Fibroblast of the aortic adventitia (primary cell): ENCODE data around the gene NDUFA11. TPM values are rescaled to one million over a fixed set of nuclear protein-coding genes. Genes with fewer than 3 reads are reported as not detected.
A peak's percentile ranks its signal among the peaks of the same experiment; 100 is the strongest.

ENCODE experiments used
- DNase-seq: peaks from one replicate; pipeline ENCODE4 v3.0.0-alpha.2; 2010; ENCODE audit warnings: low read depth
- H3K4me3 ChIP-seq: 2 replicates; pipeline ENCODE4 v1.5.1; 2011; ENCODE audit warnings: low read depth, mild to moderate bottlenecking, control low read depth, low read length, moderate library complexity
- CTCF ChIP-seq: IDR thresholded peaks from 2 replicates; pipeline ENCODE4 v1.5.1; 2011; ENCODE audit warnings: mild to moderate bottlenecking, low read length, control low read depth, inconsistent platforms; ENCODE audit not compliant: insufficient read depth
- total RNA-seq: library from RNA; depleted of rRNA; stranded (reverse); fragments of >200 nt; gene quantifications from 2 replicates; pipeline ENCODE4 v1.2.3, GENCODE V29; 2012; ENCODE audit warnings: low replicate concordance

NDUFA11 gene
- total RNA-seq, 1 donor: 261 TPM

GRCh38 chr19:5926641-5927440, 23.3 kb upstream of the NDUFA11 start:
- no peak overlapping the region for H3K4me3 ChIP-seq
- DNase-seq: peak; percentile 88
- no peak for TF ChIP-seq CTCF

DNA sequence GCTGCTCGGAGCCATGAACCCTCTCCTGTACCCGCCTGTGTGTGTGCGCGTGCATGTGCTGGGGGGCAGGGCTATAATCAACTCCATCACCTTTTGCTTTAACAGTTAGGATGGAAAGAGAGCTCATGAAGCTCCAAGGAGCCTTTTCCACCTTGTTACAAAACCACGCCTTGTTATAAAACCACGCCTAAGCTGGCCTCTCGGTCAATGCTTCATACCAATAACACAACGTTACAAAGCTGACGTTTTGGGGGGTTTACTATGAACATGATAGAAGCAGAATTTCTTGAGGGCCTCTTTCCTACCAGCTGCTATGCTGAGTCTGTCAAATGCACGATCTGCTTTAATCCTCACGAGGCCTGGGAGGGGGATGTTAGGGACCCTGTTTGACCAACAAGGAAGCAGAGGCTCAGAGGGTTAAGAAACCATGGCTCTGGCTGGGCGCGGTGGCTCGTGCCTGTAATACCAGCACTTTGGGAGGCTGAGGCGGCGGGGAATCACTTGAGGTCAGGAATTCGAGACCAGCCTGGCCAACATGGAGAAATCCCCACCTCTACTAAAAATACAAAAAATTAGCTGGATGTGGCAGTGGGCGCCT, 22.3 kb upstream of the NDUFA11 start:
- TF ChIP-seq CTCF: no peak
- no peak for DNase-seq
- H3K4me3 ChIP-seq: no peak overlapping the region

GRCh38 chr19:5923356-5923755, 19.8 kb upstream of the NDUFA11 start:
- no peak overlapping the region for H3K4me3 ChIP-seq
- no peak for TF ChIP-seq CTCF
- DNase-seq: no peak

DNA sequence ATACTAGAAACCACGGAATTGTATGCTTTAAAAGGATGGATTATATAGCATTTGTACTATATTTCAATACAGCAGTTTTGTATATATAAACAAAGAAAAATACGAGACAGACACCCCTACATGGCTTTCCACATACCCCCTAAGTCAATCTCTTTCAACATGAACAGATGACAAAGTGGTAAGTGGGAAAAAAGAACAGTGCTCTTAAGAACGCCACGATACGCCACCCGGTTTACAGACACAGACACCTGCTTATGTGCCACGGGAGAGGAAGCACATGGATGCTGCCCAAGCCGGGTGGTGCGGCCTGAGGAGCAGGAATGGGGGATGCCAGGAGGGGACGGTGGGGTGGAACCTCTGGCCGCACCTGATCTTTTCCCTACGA, 18.6 kb upstream of the NDUFA11 start:
- DNase-seq: no peak
- no peak for TF ChIP-seq CTCF
- H3K4me3 ChIP-seq: no peak overlapping the region

DNA sequence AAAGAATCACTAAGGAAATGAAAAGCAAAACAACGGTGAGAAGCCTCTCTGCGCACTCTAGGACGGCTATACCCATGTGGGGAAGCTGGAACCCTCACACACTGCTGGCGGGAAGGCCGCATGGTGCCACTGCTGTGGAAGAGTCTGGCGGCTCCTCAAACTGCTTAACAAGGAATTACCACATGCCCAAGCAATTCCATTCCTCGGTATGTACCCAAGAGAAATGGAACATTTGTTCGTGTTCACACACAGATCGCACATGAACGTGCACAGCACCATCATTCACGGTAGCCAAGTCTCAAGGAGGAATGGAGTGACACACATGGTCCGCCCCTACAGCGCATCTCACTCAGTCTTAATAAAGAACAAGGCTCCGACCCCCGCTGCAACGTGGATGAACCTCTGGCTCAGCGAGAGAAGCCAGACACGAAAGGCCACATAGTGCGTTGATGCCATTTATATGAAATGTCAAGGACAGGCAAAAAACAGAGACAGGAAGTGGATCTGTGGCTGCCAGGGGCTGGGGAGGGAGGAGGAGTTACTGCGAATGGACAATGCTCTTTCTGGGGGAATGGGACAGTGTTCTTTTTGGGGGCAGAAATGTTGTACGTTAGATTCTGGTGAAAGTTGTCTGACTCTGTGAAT, 18.0 kb upstream of the NDUFA11 start:
- no peak overlapping the region for H3K4me3 ChIP-seq
- DNase-seq: no peak
- no peak for TF ChIP-seq CTCF

DNA sequence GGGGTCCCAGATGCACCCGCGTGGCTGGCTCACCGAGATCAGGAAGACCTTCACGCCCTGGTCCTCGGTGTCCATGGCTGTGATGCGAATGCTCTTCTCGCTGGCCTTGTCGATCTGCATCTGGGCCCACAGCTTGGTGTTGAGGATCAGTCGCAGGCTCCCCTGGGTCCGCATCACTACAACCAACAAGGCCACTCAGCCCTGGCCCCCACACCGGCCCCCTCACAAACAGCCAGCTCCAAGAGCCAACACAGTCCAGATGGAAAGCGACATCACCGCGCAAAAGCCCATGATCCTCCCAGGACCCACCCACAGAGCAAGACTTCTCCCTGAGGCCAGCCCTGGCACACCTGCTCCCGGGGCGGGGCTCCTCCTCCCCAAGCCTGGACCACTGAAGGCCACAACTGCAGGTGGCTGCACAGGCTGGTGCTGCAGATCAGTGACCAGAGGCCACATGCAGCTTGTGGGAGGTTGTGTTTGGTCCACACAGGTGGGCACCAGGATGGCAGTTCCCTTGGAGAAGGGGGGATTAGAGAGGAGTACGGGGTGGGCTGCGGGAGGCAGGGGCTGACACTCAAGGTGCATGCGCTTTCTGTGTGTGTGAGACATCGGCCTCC, 15.0 kb upstream of the NDUFA11 start:
- no peak overlapping the region for H3K4me3 ChIP-seq
- DNase-seq: no peak
- TF ChIP-seq CTCF: no peak
